MM.1S (cell line): Measurements from ENCODE around the gene NCKAP5.

Source experiments
- DNase-seq: peaks from one replicate; pipeline ENCODE4 v3.0.0-alpha.2; 2015
- H2AFZ ChIP-seq: fragments of 300-600 bp; sonication (generic); 2 replicates; pipeline ENCODE4 v1.6.0; 2016; ENCODE audit warnings: antibody characterized with exemption, low read length
- H3F3A ChIP-seq: fragments of 300-600 bp; sonication (generic); 2 replicates; pipeline ENCODE4 v1.6.1; 2016; ENCODE audit warnings: mild to moderate bottlenecking, antibody characterized with exemption, low read length, moderate library complexity, mixed read lengths; ENCODE audit not compliant: insufficient read depth
- H3K27ac ChIP-seq: fragments of 300-600 bp; sonication (generic); 2 replicates; pipeline ENCODE4 v1.5.1; 2016; ENCODE audit warnings: mild to moderate bottlenecking, low read length
- H3K27me3 ChIP-seq: fragments of 300-600 bp; sonication (generic); replicated peaks from 2 replicates; pipeline ENCODE4 v1.6.0; 2016; ENCODE audit warnings: low read length; ENCODE audit not compliant: insufficient read depth
- H3K36me3 ChIP-seq: fragments of 300-600 bp; sonication (generic); replicated peaks from 2 replicates; pipeline ENCODE4 v1.6.1; 2016; ENCODE audit warnings: mild to moderate bottlenecking, low read length, mixed read lengths; ENCODE audit not compliant: insufficient read depth
- H3K4me1 ChIP-seq: fragments of 300-600 bp; sonication (generic); 2 replicates; pipeline ENCODE4 v1.6.1; 2016; ENCODE audit warnings: low read length, mixed read lengths
- H3K4me2 ChIP-seq: fragments of 300-600 bp; sonication (generic); 2 replicates; pipeline ENCODE4 v1.6.0; 2016; ENCODE audit warnings: low read depth, low read length
- H3K4me3 ChIP-seq: fragments of 300-600 bp; sonication (generic); 2 replicates; pipeline ENCODE4 v1.5.1; 2016; ENCODE audit warnings: low read length, mixed read lengths
- H3K79me2 ChIP-seq: fragments of 300-600 bp; sonication (generic); 2 replicates; pipeline ENCODE4 v1.6.1; 2016; ENCODE audit warnings: mixed run types, low read length, mixed read lengths
- H3K9ac ChIP-seq: fragments of 300-600 bp; sonication (generic); 2 replicates; pipeline ENCODE4 v1.6.1; 2016; ENCODE audit warnings: low read length, mixed read lengths
- H3K9me2 ChIP-seq: fragments of 300-600 bp; sonication (generic); replicated peaks from 2 replicates; pipeline ENCODE4 v1.6.1; 2016; ENCODE audit warnings: mild to moderate bottlenecking, low read length, mixed read lengths; ENCODE audit not compliant: insufficient read depth
- H3K9me3 ChIP-seq: fragments of 300-600 bp; sonication (generic); replicated peaks from 2 replicates; pipeline ENCODE4 v1.6.1; 2016; ENCODE audit warnings: mild to moderate bottlenecking, low read length, mixed read lengths; ENCODE audit not compliant: insufficient read depth
- H4K20me1 ChIP-seq: fragments of 300-600 bp; sonication (generic); 2 replicates; pipeline ENCODE4 v1.6.1; 2016; ENCODE audit warnings: mild to moderate bottlenecking, low read length, moderate library complexity, mixed read lengths; ENCODE audit not compliant: insufficient read depth
- CTCF ChIP-seq: fragments of 300-600 bp; sonication (generic); IDR thresholded peaks from 2 replicates; pipeline ENCODE4 v1.5.1; 2016; ENCODE audit warnings: antibody characterized with exemption, low read length, mixed read lengths
- EZH2 ChIP-seq: fragments of 300-600 bp; sonication (generic); optimal IDR thresholded peaks from 2 replicates; pipeline ENCODE3; 2017; ENCODE audit warnings: low read depth, mild to moderate bottlenecking, antibody characterized with exemption, low read length, mixed read lengths
- EZH2phosphoT487 ChIP-seq: fragments of 300-600 bp; sonication (generic); IDR thresholded peaks from 2 replicates; pipeline ENCODE4 v1.6.1; 2018; ENCODE audit warnings: antibody characterized with exemption, low read length

Gene NCKAP5

GRCh38 chr2:133415210-133415876 lies 152.9 kb downstream of the NCKAP5 start:
- Histone ChIP-seq H3K4me2 (no peak overlapping the region), H3K27me3 (no peaks in the 10 kb centered on the region), H3K9ac (no peak overlapping the region), H3K79me2 (no peaks in the 10 kb centered on the region), H4K20me1 (no peaks in the 10 kb centered on the region), H3K4me1 (no peaks in the 10 kb centered on the region), H3K36me3 (no peaks in the 10 kb centered on the region), H3K9me2 (no peaks in the 10 kb centered on the region), H2AFZ (no peak overlapping the region), H3K27ac (no peak overlapping the region), H3F3A (no peaks in the 10 kb centered on the region), H3K4me3 (no peak overlapping the region), H3K9me3 (no peaks in the 10 kb centered on the region)
- TF ChIP-seq EZH2phosphoT487 (no peak), CTCF (no peak), EZH2 (no peak)
- no peak for DNase-seq

DNA sequence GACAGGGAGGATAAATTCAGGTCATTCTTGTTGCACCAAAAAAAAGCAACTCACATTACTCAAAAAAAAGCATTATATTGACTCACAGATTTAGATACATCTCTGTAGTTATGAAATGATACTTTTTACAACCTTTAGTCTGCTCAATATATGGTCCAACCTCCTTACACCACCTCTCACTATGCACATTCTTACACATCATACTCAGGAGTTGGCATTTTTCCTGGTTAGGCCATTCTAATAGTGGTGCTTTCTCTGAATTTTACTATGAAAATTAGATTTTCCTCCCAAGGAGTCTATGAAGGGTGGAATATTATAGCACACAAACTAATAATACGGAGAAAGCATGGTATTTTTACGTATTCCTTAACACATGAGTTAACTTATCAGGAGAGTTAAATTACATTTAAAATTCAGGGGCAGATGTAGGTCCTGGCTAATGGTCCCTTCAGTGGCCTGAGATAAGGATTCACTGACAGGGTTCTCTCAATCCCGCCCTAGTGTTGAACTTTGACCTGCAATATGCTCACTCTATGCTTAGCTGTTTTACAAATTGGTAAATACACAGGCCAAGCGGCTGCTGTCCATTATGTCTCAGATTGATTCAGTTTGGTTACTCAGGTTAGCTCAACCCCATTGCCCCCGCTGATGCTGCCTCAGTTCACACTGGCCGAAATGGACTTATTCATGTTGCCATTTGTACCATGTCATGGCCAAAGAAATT lies 153.6 kb downstream of the NCKAP5 start:
- no peaks in the 10 kb centered on the region for H3K27me3 ChIP-seq
- no peaks in the 10 kb centered on the region for H3K9me2 ChIP-seq
- H3K27ac ChIP-seq: no peak overlapping the region
- no peaks in the 10 kb centered on the region for H3K79me2 ChIP-seq
- no peak overlapping the region for H3K9ac ChIP-seq
- H3K36me3 ChIP-seq: no peaks in the 10 kb centered on the region
- no peaks in the 10 kb centered on the region for H4K20me1 ChIP-seq
- no peaks in the 10 kb centered on the region for H3F3A ChIP-seq
- no peak overlapping the region for H2AFZ ChIP-seq
- no peaks in the 10 kb centered on the region for H3K9me3 ChIP-seq
- no peak overlapping the region for H3K4me2 ChIP-seq
- no peak for DNase-seq
- no peaks in the 10 kb centered on the region for H3K4me1 ChIP-seq
- TF ChIP-seq EZH2 (no peak), CTCF (no peak), EZH2phosphoT487 (no peak)
- H3K4me3 ChIP-seq: no peak overlapping the region

DNA sequence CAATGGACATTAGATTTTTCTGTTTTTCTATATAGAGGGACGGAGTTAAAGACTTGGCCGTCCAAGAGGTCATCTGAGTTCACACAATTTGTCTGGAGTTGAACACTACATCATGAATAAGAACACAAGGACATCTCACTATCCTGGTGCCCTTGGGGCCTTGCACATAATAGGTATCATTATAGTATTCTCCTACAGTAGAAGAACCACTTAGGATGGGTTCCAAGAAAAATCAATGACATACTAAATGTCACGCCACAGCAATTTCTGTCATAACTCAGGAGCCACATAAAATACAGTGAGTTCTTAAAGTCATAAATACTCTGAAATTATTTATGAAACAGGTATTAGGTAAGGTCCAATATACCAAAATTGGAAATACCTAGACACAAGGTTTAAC lies 154.4 kb downstream of the NCKAP5 start:
- no peaks in the 10 kb centered on the region for H4K20me1 ChIP-seq
- DNase-seq: no peak

More for the DNA sequence above, 154.4 kb downstream of the NCKAP5 start:
- Histone ChIP-seq H3K4me2 (no peak overlapping the region), H3K9ac (no peak overlapping the region), H3F3A (no peaks in the 10 kb centered on the region), H2AFZ (no peak overlapping the region), H3K9me3 (no peaks in the 10 kb centered on the region), H3K4me1 (no peaks in the 10 kb centered on the region), H3K27me3 (no peaks in the 10 kb centered on the region), H3K9me2 (no peaks in the 10 kb centered on the region), H3K4me3 (no peak overlapping the region), H3K79me2 (no peaks in the 10 kb centered on the region), H3K36me3 (no peaks in the 10 kb centered on the region), H3K27ac (no peak overlapping the region)
- TF ChIP-seq CTCF (no peak), EZH2 (no peak), EZH2phosphoT487 (no peak)
